Rectal smooth muscle tissue (tissue), 1 donor: ENCODE results near the gene CARMIL3.

ENCODE experiments used
- H3K27ac ChIP-seq: one replicate; pipeline ENCODE4 v1.7.0; 2013; ENCODE audit warnings: low read depth, low read length, inconsistent platforms
- H3K27me3 ChIP-seq: one replicate; pipeline ENCODE4 v1.7.0; 2013; ENCODE audit warnings: low read length; ENCODE audit not compliant: control insufficient read depth, insufficient read depth
- H3K36me3 ChIP-seq: one replicate; pipeline ENCODE4 v1.7.0; 2013; ENCODE audit warnings: low read length; ENCODE audit not compliant: control insufficient read depth, insufficient read depth
- H3K4me1 ChIP-seq: one replicate; pipeline ENCODE4 v1.7.0; 2013; ENCODE audit warnings: low read length; ENCODE audit not compliant: control insufficient read depth, insufficient read depth
- H3K4me3 ChIP-seq: one replicate; pipeline ENCODE4 v1.7.0; 2013; ENCODE audit warnings: low read length
- H3K9ac ChIP-seq: one replicate; pipeline ENCODE4 v1.7.0; 2013; ENCODE audit warnings: low read length

Gene CARMIL3

GRCh38 chr14:24077086-24077485 is 25.3 kb downstream of the CARMIL3 start:
- H3K4me1 ChIP-seq: peaks cover 2% of the 10 kb centered on the region

GRCh38 chr14:24078146-24078545 is 26.3 kb downstream of the CARMIL3 start:
- no peaks in the 10 kb centered on the region for H3K36me3 ChIP-seq
- peaks cover 2% of the 10 kb centered on the region for H3K4me1 ChIP-seq
- H3K27ac ChIP-seq: no peak overlapping the region
- H3K9ac ChIP-seq: no peak overlapping the region
- H3K4me3 ChIP-seq: no peak overlapping the region
- no peaks in the 10 kb centered on the region for H3K27me3 ChIP-seq

More at GRCh38 chr14:24077086-24077485, 25.3 kb downstream of the CARMIL3 start:
- no peak overlapping the region for H3K4me3 ChIP-seq
- no peaks in the 10 kb centered on the region for H3K36me3 ChIP-seq
- no peaks in the 10 kb centered on the region for H3K27me3 ChIP-seq
- no peak overlapping the region for H3K9ac ChIP-seq
- no peak overlapping the region for H3K27ac ChIP-seq

- Histone ChIP-seq H3K27me3 (no peaks in the 10 kb centered on the region), H3K36me3 (no peaks in the 10 kb centered on the region), H3K9ac (no peak overlapping the region), H3K4me3 (no peak overlapping the region), H3K27ac (no peak overlapping the region), H3K4me1 (peaks cover 2% of the 10 kb centered on the region)
Measured at GRCh38 chr14:24079491-24080141, 27.8 kb downstream of the CARMIL3 start.

DNA sequence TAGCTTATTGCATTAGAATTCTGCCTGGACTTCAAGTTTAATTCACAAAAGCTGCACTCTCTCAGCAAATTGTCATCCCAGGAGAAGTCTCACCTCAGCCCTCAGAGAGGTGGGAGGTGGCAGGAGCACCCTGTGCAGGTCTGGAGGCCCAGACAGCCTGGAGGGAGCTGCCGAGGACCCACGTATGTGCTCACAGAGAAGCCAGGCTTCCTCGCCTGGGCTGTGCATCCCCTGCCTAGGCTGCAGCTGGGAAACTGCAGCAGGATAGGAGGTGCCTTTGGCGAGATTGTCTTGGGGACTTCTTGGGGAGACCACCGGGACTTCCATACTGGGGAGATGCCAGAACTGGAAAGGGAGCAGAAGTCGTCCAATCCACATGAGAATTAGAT is 28.3 kb downstream of the CARMIL3 start:
- Histone ChIP-seq H3K27me3 (no peaks in the 10 kb centered on the region), H3K9ac (no peak overlapping the region), H3K4me1 (peaks cover 2% of the 10 kb centered on the region), H3K36me3 (no peaks in the 10 kb centered on the region), H3K4me3 (no peak overlapping the region), H3K27ac (no peak overlapping the region)

- Histone ChIP-seq H3K4me3 (peak overlapping the region; percentile 65), H3K9ac (no peak overlapping the region), H3K36me3 (no peaks in the 10 kb centered on the region), H3K27me3 (no peaks in the 10 kb centered on the region), H3K27ac (no peak overlapping the region), H3K4me1 (peaks cover 2% of the 10 kb centered on the region)
Measured at GRCh38 chr14:24080888-24081738, 29.3 kb downstream of the CARMIL3 start.

DNA sequence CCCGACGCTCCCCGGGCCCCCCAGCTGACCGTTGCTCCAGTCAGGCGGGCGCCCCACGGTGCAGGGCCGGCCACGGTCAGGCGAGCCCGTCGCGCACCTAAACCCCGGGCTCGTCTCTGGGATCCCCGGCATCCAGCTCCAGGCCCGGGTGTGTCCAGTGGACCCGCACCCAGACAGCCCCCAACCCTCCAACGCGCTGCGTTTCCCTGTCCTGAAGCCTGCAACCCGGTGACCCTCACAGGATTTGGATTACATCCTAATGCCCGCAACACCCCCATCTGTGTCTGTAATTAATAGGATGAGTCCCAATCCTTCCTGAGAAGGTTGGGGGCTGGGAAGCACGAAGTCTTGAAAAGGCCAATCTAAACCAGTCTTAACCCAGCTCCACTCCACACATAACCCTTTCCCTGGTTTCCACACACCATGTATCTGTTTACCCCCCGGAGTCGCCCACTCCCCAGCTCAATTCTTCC is 30.0 kb downstream of the CARMIL3 start:
- peaks cover 2% of the 10 kb centered on the region for H3K4me1 ChIP-seq
- peak overlapping the region; percentile 65 for H3K4me3 ChIP-seq
- H3K27me3 ChIP-seq: no peaks in the 10 kb centered on the region
- no peak overlapping the region for H3K9ac ChIP-seq
- H3K27ac ChIP-seq: no peak overlapping the region
- H3K36me3 ChIP-seq: no peaks in the 10 kb centered on the region

- H3K4me1 ChIP-seq: peaks cover 2% of the 10 kb centered on the region
- H3K4me3 ChIP-seq: no peak overlapping the region
- H3K27ac ChIP-seq: no peak overlapping the region
- H3K27me3 ChIP-seq: no peaks in the 10 kb centered on the region
- H3K9ac ChIP-seq: no peak overlapping the region
- H3K36me3 ChIP-seq: no peaks in the 10 kb centered on the region
Measured at GRCh38 chr14:24082411-24083080, 30.7 kb downstream of the CARMIL3 start.

DNA sequence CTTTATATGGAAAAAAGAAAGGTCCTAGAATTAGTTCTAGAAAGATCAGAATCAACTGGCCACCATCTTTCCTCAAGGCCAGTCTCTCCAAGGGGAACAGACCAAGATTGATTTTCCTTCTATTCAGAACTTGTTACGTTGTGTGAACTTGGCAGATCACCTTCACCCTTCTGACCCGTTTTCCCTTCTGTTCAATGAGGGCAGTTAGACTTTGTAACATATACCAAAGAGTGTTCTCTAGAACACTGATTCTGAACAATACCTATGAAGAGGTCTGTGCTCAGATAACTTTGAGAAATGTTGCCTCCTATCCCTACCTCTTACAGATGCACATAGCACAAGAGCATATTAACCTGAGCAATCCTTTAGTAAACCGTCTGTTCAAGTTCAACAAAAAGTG is 31.7 kb downstream of the CARMIL3 start:
- Histone ChIP-seq H3K9ac (no peak overlapping the region), H3K4me3 (no peak overlapping the region), H3K36me3 (no peaks in the 10 kb centered on the region), H3K27ac (no peak overlapping the region), H3K4me1 (peaks cover 2% of the 10 kb centered on the region), H3K27me3 (no peaks in the 10 kb centered on the region)

DNA sequence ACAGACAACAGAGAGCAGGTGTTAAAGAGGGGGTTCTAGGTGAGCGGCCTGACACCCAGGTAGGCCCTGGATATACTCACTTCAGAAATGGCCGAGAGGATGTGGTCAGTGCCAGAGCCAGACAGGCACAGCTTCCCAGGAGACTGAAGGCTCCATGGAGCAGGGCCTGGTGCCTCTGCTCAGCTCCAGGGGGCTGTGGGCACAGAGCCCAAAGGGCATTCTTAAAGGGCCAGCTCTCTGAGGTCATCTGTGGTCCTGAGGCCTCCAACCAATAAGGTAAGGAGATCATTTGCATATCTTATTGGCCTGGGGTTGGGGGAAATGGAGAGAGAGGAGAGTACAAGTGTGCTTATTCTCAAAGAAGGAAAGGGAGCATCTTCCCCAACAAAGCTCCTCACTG is 32.6 kb downstream of the CARMIL3 start:
- H3K27me3 ChIP-seq: no peaks in the 10 kb centered on the region
- H3K27ac ChIP-seq: no peak overlapping the region
- H3K4me1 ChIP-seq: peaks cover 2% of the 10 kb centered on the region
- H3K4me3 ChIP-seq: no peak overlapping the region
- H3K36me3 ChIP-seq: no peaks in the 10 kb centered on the region
- no peak overlapping the region for H3K9ac ChIP-seq

DNA sequence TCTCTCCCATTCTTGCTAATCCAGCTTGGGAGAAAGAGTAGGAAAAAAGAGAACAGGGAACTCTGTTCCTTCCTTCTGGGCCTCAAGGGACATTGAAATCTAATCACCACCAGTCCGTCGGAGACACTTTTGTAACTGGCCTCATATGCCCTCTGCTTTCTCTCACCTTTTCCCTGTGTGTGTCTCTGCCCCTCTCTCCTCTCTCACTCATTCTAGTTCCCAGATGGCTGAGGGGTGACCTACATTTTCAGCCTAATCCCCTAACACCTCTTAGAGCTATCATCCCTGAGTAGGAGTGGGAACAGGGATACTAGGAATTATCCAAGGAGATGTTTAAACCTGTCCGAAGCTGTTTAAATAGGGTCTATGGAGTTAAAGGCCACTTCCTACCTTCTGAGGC is 33.4 kb downstream of the CARMIL3 start:
- Histone ChIP-seq H3K27ac (no peak overlapping the region), H3K4me3 (no peak overlapping the region), H3K4me1 (peaks cover 2% of the 10 kb centered on the region), H3K27me3 (no peaks in the 10 kb centered on the region), H3K36me3 (no peaks in the 10 kb centered on the region), H3K9ac (no peak overlapping the region)

GRCh38 chr14:24086193-24086955 is 34.6 kb downstream of the CARMIL3 start:
- H3K4me1 ChIP-seq: no peaks in the 10 kb centered on the region
- no peak overlapping the region for H3K9ac ChIP-seq
- no peaks in the 10 kb centered on the region for H3K36me3 ChIP-seq
- H3K4me3 ChIP-seq: no peak overlapping the region
- H3K27ac ChIP-seq: no peak overlapping the region
- no peaks in the 10 kb centered on the region for H3K27me3 ChIP-seq

- no peak overlapping the region for H3K27ac ChIP-seq
- no peak overlapping the region for H3K9ac ChIP-seq
- H3K36me3 ChIP-seq: no peaks in the 10 kb centered on the region
- H3K27me3 ChIP-seq: no peaks in the 10 kb centered on the region
- no peak overlapping the region for H3K4me3 ChIP-seq
- no peaks in the 10 kb centered on the region for H3K4me1 ChIP-seq
Measured at GRCh38 chr14:24087004-24087403, 35.2 kb downstream of the CARMIL3 start.
